GM23338 (cell line): Measurements from ENCODE around the gene DNAJC5G. TPM values are rescaled to one million over a fixed set of nuclear protein-coding genes. Genes with fewer than 3 reads are reported as not detected.

ENCODE experiments used
- ATAC-seq: fragments of 200-7000 bp; cut with Tn5 transposase; 3 replicates; pipeline ENCODE4 v1.9.1; 2020
- DNase-seq: peaks from one replicate; pipeline ENCODE4 v3.0.0-alpha.2; 2015; ENCODE audit warnings: low spot score
- H2AFZ ChIP-seq: fragments of 200-600 bp; sonication (generic); 2 replicates; pipeline ENCODE4 v1.8.0; 2016; ENCODE audit warnings: antibody characterized with exemption, mild to moderate bottlenecking, moderate library complexity
- H3F3A ChIP-seq: fragments of 200-600 bp; sonication (generic); replicated peaks from 2 replicates; pipeline ENCODE4 v1.8.0; 2017; ENCODE audit warnings: antibody characterized with exemption, mixed run types, low read depth
- H3K27ac ChIP-seq: fragments of 200-600 bp; sonication (generic); 2 replicates; pipeline ENCODE4 v1.6.1; 2016; ENCODE audit warnings: low read depth
- H3K27me3 ChIP-seq: fragments of 200-600 bp; sonication (generic); 2 replicates; pipeline ENCODE4 v1.8.0; 2016; ENCODE audit warnings: mild to moderate bottlenecking, mixed run types, moderate library complexity; ENCODE audit not compliant: insufficient read depth
- H3K36me3 ChIP-seq: fragments of 200-600 bp; sonication (generic); 2 replicates; pipeline ENCODE4 v1.8.0; 2016; ENCODE audit warnings: mild to moderate bottlenecking; ENCODE audit not compliant: insufficient read depth
- H3K4me1 ChIP-seq: fragments of 200-600 bp; sonication (generic); 2 replicates; pipeline ENCODE4 v1.8.0; 2016; ENCODE audit warnings: mild to moderate bottlenecking, moderate library complexity; ENCODE audit not compliant: insufficient read depth
- H3K4me2 ChIP-seq: fragments of 200-600 bp; sonication (generic); 2 replicates; pipeline ENCODE4 v1.7.1; 2017; ENCODE audit warnings: mixed run types
- H3K4me3 ChIP-seq: fragments of 200-600 bp; sonication (generic); 2 replicates; pipeline ENCODE4 v1.6.1; 2016; ENCODE audit warnings: mixed run types
- H3K79me2 ChIP-seq: fragments of 200-600 bp; sonication (generic); replicated peaks from 2 replicates; pipeline ENCODE4 v1.8.0; 2017; ENCODE audit warnings: mild to moderate bottlenecking; ENCODE audit not compliant: insufficient read depth
- H3K9me2 ChIP-seq: fragments of 200-600 bp; sonication (generic); 2 replicates; pipeline ENCODE4 v1.8.0; 2017; ENCODE audit not compliant: insufficient read depth
- H4K20me1 ChIP-seq: fragments of 200-600 bp; sonication (generic); replicated peaks from 2 replicates; pipeline ENCODE4 v1.8.0; 2017; ENCODE audit warnings: mild to moderate bottlenecking; ENCODE audit not compliant: insufficient read depth
- H3K27ac Mint-ChIP-seq: 2 replicates; pipeline ENCODE4 v1.8.0; 2020; ENCODE audit warnings: inconsistent platforms, mild to moderate bottlenecking, moderate library complexity, mixed read lengths
- H3K27me3 Mint-ChIP-seq: 3 replicates; pipeline ENCODE4 v1.8.0; 2022; ENCODE audit warnings: low read depth, mild to moderate bottlenecking, moderate library complexity, mixed read lengths, inconsistent platforms; ENCODE audit not compliant: insufficient read depth, poor library complexity
- H3K36me3 Mint-ChIP-seq: 3 replicates; pipeline ENCODE4 v1.8.0; 2021; ENCODE audit warnings: low read depth, mild to moderate bottlenecking, inconsistent platforms, moderate library complexity, mixed read lengths
- H3K4me1 Mint-ChIP-seq: 3 replicates; pipeline ENCODE4 v1.8.0; 2020; ENCODE audit warnings: mild to moderate bottlenecking, inconsistent platforms, mixed read lengths
- H3K4me3 Mint-ChIP-seq: 3 replicates; pipeline ENCODE4 v1.8.0; 2021; ENCODE audit warnings: moderate library complexity, mild to moderate bottlenecking, inconsistent platforms, mixed read lengths
- H3K9me3 Mint-ChIP-seq: 3 replicates; pipeline ENCODE4 v1.8.0; 2020; ENCODE audit warnings: moderate library complexity, mild to moderate bottlenecking, inconsistent platforms, mixed read lengths
- CREB1 ChIP-seq: fragments of 250-450 bp; sonication (Bioruptor Pico); IDR thresholded peaks from 2 replicates; pipeline ENCODE4 v1.5.0; 2020; ENCODE audit warnings: low read depth, mild to moderate bottlenecking, moderate library complexity
- CTCF ChIP-seq, 2 experiments: fragments of 200-600 bp in 1 of 2; sonication (generic) in 1 of 2; conservative IDR thresholded peaks; 2 replicates each; pipeline versions ENCODE4 v1.5.1 to v1.6.1; 2016 to 2017; ENCODE audit warnings: antibody characterized with exemption in 2 of 2, low read depth in 2 of 2, mild to moderate bottlenecking in 2 of 2, moderate library complexity in 1 of 2
- ETS1 ChIP-seq: IDR thresholded peaks from 2 replicates; pipeline ENCODE4 v1.6.1; 2016; ENCODE audit warnings: antibody characterized with exemption
- EZH2 ChIP-seq: fragments of 200-600 bp; sonication (generic); IDR thresholded peaks from one replicate; pipeline ENCODE4 v1.8.0; 2017; ENCODE audit warnings: antibody characterized with exemption, mild to moderate bottlenecking, low read depth; ENCODE audit not compliant: unreplicated experiment
- EZH2phosphoT487 ChIP-seq: fragments of 200-600 bp; sonication (generic); IDR thresholded peaks from one replicate; pipeline ENCODE4 v1.8.1; 2018; ENCODE audit warnings: antibody characterized with exemption; ENCODE audit not compliant: unreplicated experiment
- JUNB ChIP-seq: IDR thresholded peaks from one replicate; pipeline ENCODE4 v1.6.1; 2016; ENCODE audit warnings: antibody characterized with exemption; ENCODE audit not compliant: unreplicated experiment
- NANOG ChIP-seq: IDR thresholded peaks from 2 replicates; pipeline ENCODE4 v1.6.1; 2016; ENCODE audit warnings: antibody characterized with exemption, borderline replicate concordance
- POLR2AphosphoS5 ChIP-seq: IDR thresholded peaks from 2 replicates; pipeline ENCODE4 v1.6.1; 2016; ENCODE audit warnings: antibody characterized with exemption, low read depth
- REST ChIP-seq: IDR thresholded peaks from one replicate; pipeline ENCODE4 v1.6.1; 2018; ENCODE audit warnings: antibody characterized with exemption; ENCODE audit not compliant: unreplicated experiment
- STAT1 ChIP-seq: IDR thresholded peaks from one replicate; pipeline ENCODE4 v1.6.1; 2016; ENCODE audit warnings: antibody characterized with exemption; ENCODE audit not compliant: unreplicated experiment
- ZNF114 ChIP-seq: fragments of 250-450 bp; sonication (Bioruptor Pico); IDR thresholded peaks from 2 replicates; pipeline ENCODE4 v1.5.0; 2020; ENCODE audit warnings: mild to moderate bottlenecking, moderate library complexity
- ZNF331 ChIP-seq: fragments of 250-450 bp; sonication (Bioruptor Pico); IDR thresholded peaks from 2 replicates; pipeline ENCODE4 v1.5.0; 2020; ENCODE audit warnings: low read depth, mild to moderate bottlenecking, moderate library complexity
- ZNF462 ChIP-seq: fragments of 250-450 bp; sonication (Bioruptor Pico); IDR thresholded peaks from 2 replicates; pipeline ENCODE4 v1.5.0; 2020; ENCODE audit warnings: mild to moderate bottlenecking, moderate library complexity
- polyA plus RNA-seq: library from polyadenylated mRNA; unstranded; fragments of >200 nt; fragmentation: Nextera tagmentation; extraction: Ambion mirVana; gene quantifications from 2 replicates; pipeline ENCODE4 v1.2.1, GENCODE V29; 2016
- total RNA-seq: library from RNA; depleted of rRNA; stranded (reverse); fragments of >200 nt; shearing (Covaris generic); gene quantifications from 2 replicates; pipeline ENCODE4 v1.2.3, GENCODE V29; 2014

Gene DNAJC5G
- total and polyA plus RNA-seq, 2 experiments from 2014 or later = 0.59 TPM; not detected in 1

GRCh38 chr2:27298391-27299080, 23.3 kb downstream of the DNAJC5G start:
- Mint-ChIP-seq H3K4me1 (peaks cover 4% of the 10 kb centered on the region; the same call in 2 of the 3 replicates), H3K27me3 (peaks cover 3% of the 10 kb centered on the region), H3K4me3 (no peak overlapping the region), H3K27ac (no peak overlapping the region), H3K36me3 (no peaks in the 10 kb centered on the region), H3K9me3 (no peaks in the 10 kb centered on the region)
- Histone ChIP-seq H3F3A (peaks cover 5% of the 10 kb centered on the region; the same call in 1 of the 2 replicates), H3K79me2 (no peaks in the 10 kb centered on the region), H4K20me1 (no peaks in the 10 kb centered on the region), H3K4me1 (no peaks in the 10 kb centered on the region; the same call in 1 of the 2 replicates), H3K27ac (no peak overlapping the region), H3K4me2 (no peak overlapping the region), H3K36me3 (no peaks in the 10 kb centered on the region), H3K4me3 (no peak overlapping the region), H2AFZ (no peak overlapping the region), H3K9me2 (no peaks in the 10 kb centered on the region), H3K27me3 (no peaks in the 10 kb centered on the region)
- ATAC-seq (no peak), DNase-seq (no peak)
- TF ChIP-seq EZH2 = no peak
- TF ChIP-seq ZNF462 = no peak
- TF ChIP-seq ZNF331 (CRISPR knock-in tag) = no peak
- TF ChIP-seq REST = no peak
- TF ChIP-seq CREB1 = no peak
- TF ChIP-seq ETS1 = no peak
- no peak for TF ChIP-seq JUNB
- TF ChIP-seq ZNF114 (CRISPR knock-in tag) = no peak
- TF ChIP-seq POLR2AphosphoS5 = no peak
- TF ChIP-seq NANOG = no peak
- TF ChIP-seq CTCF (conservative IDR thresholded peaks at IDR 0.05; ENCODE audit: low read depth in 2 of 2) = no peak
- no peak for TF ChIP-seq EZH2phosphoT487
- no peak for TF ChIP-seq STAT1
